ENCODE measurements around the gene METTL1. TPM values are rescaled to one million over a fixed set of nuclear protein-coding genes. Genes with fewer than 3 reads are reported as not detected.

The METTL1 gene
- total RNA-seq, 1 donor from 2014 or later, result 40.7 TPM

GRCh38 chr12:57770734-57771133 lies 1.2 kb downstream of the METTL1 start:
- Mint-ChIP-seq H3K4me1 (peaks cover 29% of the 10 kb centered on the region), H3K27me3 (peaks cover 9% of the 10 kb centered on the region), H3K4me3 (peak overlapping the region; percentile 44), H3K27ac (no peak overlapping the region), H3K36me3 (ENCODE audit: low read depth) (peaks cover 31% of the 10 kb centered on the region), H3K9me3 (no peaks in the 10 kb centered on the region)
- ATAC-seq (ENCODE audit: low read depth), result no peak
- ChIA-PET CTCF (no interaction called here), POLR2A (interaction anchor here (1.2 to 6.7 kb wide), 2 partner anchors 12 to 14 kb away, joined by 3 to 34 read pairs; partner anchors contain the start of genes MARCHF9 and TSFM)
- no peak for TF ChIP-seq CTCF (IDR thresholded peaks at IDR 0.05)
- no peak for DNase-seq
- intact Hi-C loops (cut with micrococcal nuclease), result no loop called here

GRCh38 chr12:57769594-57769993 lies 2.3 kb downstream of the METTL1 start:
- H3K4me3 Mint-ChIP-seq, result peak overlapping the region; percentile 38
- H3K27ac Mint-ChIP-seq, result no peak overlapping the region
- ChIA-PET POLR2A (interaction anchor here (1.2 to 6.7 kb wide), 2 partner anchors 13 kb away, joined by 3 to 34 read pairs; partner anchors contain the start of genes MARCHF9 and TSFM), CTCF (no interaction called here)
- DNase-seq (no peak), ATAC-seq (ENCODE audit: low read depth) (no peak)
- H3K36me3 Mint-ChIP-seq (ENCODE audit: low read depth), result peaks cover 31% of the 10 kb centered on the region
- H3K9me3 Mint-ChIP-seq, result no peaks in the 10 kb centered on the region
- intact Hi-C loops (cut with micrococcal nuclease), result no loop called here
- H3K27me3 Mint-ChIP-seq, result peaks cover 10% of the 10 kb centered on the region
- no peak for TF ChIP-seq CTCF (IDR thresholded peaks at IDR 0.05)
- H3K4me1 Mint-ChIP-seq, result peaks cover 40% of the 10 kb centered on the region

GRCh38 chr12:57767876-57768275 lies 4.0 kb downstream of the METTL1 start:
- POLR2A ChIA-PET, result interaction anchor here (1.1 to 6.7 kb wide), 2 partner anchors 12 to 131 kb away, joined by 3 to 34 read pairs; partner anchors contain the start of gene MARCHF9

GRCh38 chr12:57767305-57767698 lies 4.6 kb downstream of the METTL1 start:
- CTCF ChIA-PET, result interaction anchor here (0.9 to 4.7 kb wide), 2 partner anchors 8 to 11 kb away, joined by 5 to 20 read pairs; no protein-coding TSS in a partner anchor
- Mint-ChIP-seq H3K9me3 (no peaks in the 10 kb centered on the region), H3K4me1 (peaks cover 44% of the 10 kb centered on the region), H3K27ac (no peak overlapping the region), H3K4me3 (no peak overlapping the region), H3K27me3 (peaks cover 13% of the 10 kb centered on the region), H3K36me3 (ENCODE audit: low read depth) (peaks cover 33% of the 10 kb centered on the region)
- intact Hi-C loops (cut with micrococcal nuclease), result no loop called here
- POLR2A ChIA-PET, result interaction anchor here (1.1 to 6.7 kb wide), 2 partner anchors 11 to 131 kb away, joined by 3 to 34 read pairs; partner anchors contain the start of gene MARCHF9
- TF ChIP-seq CTCF (IDR thresholded peaks at IDR 0.05), result no peak
- DNase-seq (no peak), ATAC-seq (ENCODE audit: low read depth) (no peak)

More at GRCh38 chr12:57767876-57768275, 4.0 kb downstream of the METTL1 start:
- no peak overlapping the region for H3K4me3 Mint-ChIP-seq
- H3K4me1 Mint-ChIP-seq, result peaks cover 46% of the 10 kb centered on the region
- H3K9me3 Mint-ChIP-seq, result no peaks in the 10 kb centered on the region
- H3K27ac Mint-ChIP-seq, result no peak overlapping the region
- DNase-seq, result no peak
- CTCF ChIA-PET, result interaction anchor here (0.9 to 4.7 kb wide), 2 partner anchors 8 to 11 kb away, joined by 5 to 20 read pairs; no protein-coding TSS in a partner anchor
- ATAC-seq (ENCODE audit: low read depth), result no peak
- H3K27me3 Mint-ChIP-seq, result peaks cover 13% of the 10 kb centered on the region
- TF ChIP-seq CTCF (IDR thresholded peaks at IDR 0.05), result no peak
- H3K36me3 Mint-ChIP-seq (ENCODE audit: low read depth), result peaks cover 33% of the 10 kb centered on the region
- intact Hi-C loops (cut with micrococcal nuclease), result no loop called here

- peaks cover 41% of the 10 kb centered on the region for H3K4me1 Mint-ChIP-seq
- no peak for DNase-seq
- peaks cover 30% of the 10 kb centered on the region for H3K36me3 Mint-ChIP-seq (ENCODE audit: low read depth)
- CTCF ChIA-PET, result interaction anchor here (1.0 to 4.7 kb wide), 2 partner anchors 10 kb away, joined by 3 to 20 read pairs; no protein-coding TSS in a partner anchor
- no peak within 1 kb of the TSS for H3K27ac Mint-ChIP-seq
- intact Hi-C loops (cut with micrococcal nuclease), result loop anchor here (1.0 kb wide), 1 partner anchor 10 kb away; no protein-coding TSS in a partner anchor
- POLR2A ChIA-PET, result interaction anchor here (0.7 to 6.7 kb wide), 4 partner anchors 10 to 132 kb away, joined by 3 to 34 read pairs (median 3); partner anchors contain the start of genes CDK4 and MARCHF9
- peaks cover 13% of the 10 kb centered on the region for H3K27me3 Mint-ChIP-seq
- no peaks in the 10 kb centered on the region for H3K9me3 Mint-ChIP-seq
- no peak for ATAC-seq (ENCODE audit: low read depth)
- no peak for TF ChIP-seq CTCF (IDR thresholded peaks at IDR 0.05)
- H3K4me3 Mint-ChIP-seq, result peak within 1 kb of the TSS; percentile 89
Measured at GRCh38 chr12:57766464-57767304, 5.2 kb downstream of the METTL1 start, which contains the start of gene CYP27B1. TSS of gene CYP27B1 (minus strand) at chr12:57767078. CDS start at chr12:57767041, 37 bp downstream.

All from activated B cell treated with CpG ODN at 0.5 μM for 24 hours (primary cell).